HG03520 (cell line): ENCODE measurements around the gene AIF1L.

Source experiments
- ATAC-seq: cut with Tn5 transposase; IDR thresholded peaks from one replicate; pipeline ENCODE4 v1.9.1; 2021; ENCODE audit warnings: mild to moderate bottlenecking, moderate library complexity; ENCODE audit not compliant: unreplicated experiment

AIF1L gene

GRCh38 chr9:131076347-131077195 is 19.8 kb upstream of the AIF1L start:
- ATAC-seq: no peak

DNA sequence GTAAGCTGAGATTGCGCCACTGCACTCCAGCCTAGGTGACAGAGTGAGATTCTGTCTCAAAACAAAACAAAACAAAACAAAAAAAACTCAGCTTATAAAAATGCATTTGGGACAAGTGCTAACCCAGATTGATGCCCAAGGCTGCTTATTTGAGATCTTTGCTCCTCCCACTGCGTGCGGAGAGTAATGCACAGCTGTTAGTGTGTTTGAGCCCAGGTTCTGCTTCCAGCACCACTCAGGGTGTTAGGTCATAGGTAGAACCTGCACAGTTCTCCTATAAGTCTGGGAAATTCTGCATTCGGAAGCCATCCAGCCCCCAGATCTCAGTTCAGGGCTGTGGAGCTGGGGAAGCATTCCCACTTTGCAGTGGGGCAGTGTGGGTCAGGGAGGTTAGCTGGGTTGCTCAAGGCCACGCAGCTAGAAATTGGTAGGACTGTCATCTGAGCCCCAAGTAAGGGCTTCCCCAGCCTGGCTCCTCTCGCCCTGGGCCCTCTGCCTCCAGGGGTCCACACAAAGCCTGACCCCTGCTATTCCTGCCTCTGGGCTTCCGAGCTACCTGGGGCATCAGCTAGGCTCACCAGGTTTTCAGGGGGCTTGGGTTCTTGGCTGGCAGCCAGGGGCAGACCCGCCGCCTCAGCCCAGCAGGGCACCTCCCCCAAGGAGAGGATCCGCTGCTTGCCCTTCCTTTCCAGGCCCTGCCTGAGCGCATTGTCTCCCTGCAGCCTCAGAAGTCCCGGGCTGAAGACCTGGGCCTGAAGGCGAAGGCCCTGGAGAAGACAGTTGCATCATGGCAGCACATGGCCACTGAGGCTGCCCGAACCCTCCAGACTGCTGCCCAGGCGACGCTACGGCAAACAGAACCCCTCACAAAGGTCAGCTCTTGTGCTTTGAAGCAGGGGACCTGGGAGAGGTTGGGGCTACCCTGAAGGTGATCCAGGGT is 17.6 kb upstream of the AIF1L start:
- ATAC-seq: no peak

GRCh38 chr9:131080589-131080988 is 15.7 kb upstream of the AIF1L start:
- no peak for ATAC-seq

- no peak for ATAC-seq
Measured at GRCh38 chr9:131081868-131082267, 14.5 kb upstream of the AIF1L start.

- ATAC-seq: no peak
Measured at GRCh38 chr9:131082774-131083512, 13.4 kb upstream of the AIF1L start.

GRCh38 chr9:131084661-131085369 is 11.5 kb upstream of the AIF1L start:
- no peak for ATAC-seq

DNA sequence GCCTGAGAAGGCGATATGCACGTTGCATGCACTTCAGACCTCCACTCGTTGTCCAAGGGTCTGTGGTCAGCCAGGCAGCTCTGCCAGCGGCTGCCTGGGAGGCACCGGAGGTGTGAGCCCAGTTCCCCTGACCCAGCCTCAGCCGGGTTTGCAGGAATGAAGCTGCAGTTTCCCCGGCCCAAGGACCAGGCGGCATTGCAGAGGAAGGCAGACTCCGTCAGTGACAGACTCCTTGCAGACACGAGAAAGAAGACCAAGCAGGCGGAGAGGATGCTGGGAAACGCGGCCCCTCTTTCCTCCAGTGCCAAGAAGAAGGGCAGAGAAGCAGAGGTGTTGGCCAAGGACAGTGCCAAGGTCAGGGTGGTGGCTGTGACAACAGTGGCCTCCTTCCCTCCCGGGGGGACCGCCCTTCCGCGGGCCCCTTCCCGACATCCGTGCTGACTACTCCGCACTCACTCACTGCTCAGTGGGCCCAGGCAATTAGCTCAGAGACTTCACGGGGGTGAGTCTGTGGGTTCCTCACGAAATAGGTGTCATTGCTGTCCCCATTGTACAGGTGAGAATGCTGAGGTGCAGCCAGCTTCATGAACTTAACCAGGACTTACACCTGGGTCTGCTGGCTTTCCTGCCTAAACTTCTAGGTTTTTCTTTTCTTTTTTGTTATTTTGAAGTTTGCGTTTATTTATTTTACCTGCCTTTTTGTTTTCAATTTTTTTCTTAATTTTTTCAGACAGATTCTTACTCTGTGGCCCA is 10.8 kb upstream of the AIF1L start:
- no peak for ATAC-seq

GRCh38 chr9:131087354-131087893 is 8.9 kb upstream of the AIF1L start:
- no peak for ATAC-seq

- no peak for ATAC-seq
Measured at GRCh38 chr9:131090025-131090787, 6.1 kb upstream of the AIF1L start.

GRCh38 chr9:131091352-131091992 is 4.9 kb upstream of the AIF1L start:
- ATAC-seq: no peak

DNA sequence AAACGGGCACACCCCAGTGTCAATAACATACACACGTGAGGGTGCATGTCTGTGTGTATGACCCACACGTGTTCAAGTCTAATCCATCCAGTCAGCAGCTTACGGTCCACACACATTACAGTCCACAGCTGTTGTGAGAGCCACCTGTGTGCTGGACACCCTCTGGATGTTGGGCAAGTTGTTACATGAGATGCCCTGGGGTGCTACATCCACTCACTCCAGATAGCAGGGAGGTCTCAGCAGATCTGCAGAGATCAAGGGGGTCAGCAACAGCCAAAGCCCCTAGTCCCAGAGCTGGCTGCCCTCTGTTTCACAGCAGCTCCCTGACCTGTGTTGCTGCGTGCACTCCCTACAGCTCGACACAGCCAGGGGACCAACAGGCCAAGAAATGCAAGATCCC is 4.3 kb upstream of the AIF1L start:
- no peak for ATAC-seq

- no peak for ATAC-seq
Measured at GRCh38 chr9:131092548-131093440, 3.5 kb upstream of the AIF1L start.

- ATAC-seq: no peak
Measured at GRCh38 chr9:131094015-131094414, 2.3 kb upstream of the AIF1L start.

DNA sequence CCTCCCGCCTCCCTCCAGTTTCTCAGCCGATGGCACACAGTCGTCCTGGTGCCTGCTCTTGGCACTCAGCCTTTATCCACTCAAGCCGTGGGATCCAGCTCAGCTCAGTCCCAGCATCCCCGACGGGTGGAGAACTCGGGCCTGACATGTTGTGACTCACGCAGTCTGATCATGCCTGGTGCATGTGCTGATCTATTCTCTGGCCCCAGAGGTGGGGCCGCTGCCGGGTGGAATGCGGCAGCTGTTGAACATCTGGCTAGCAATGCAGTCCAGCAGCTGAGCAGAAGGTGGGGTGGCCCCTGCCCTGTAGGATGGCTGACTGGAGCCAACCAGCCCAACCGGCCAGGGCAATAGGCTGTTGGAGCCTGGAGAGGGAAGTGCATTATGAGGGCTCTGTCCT is 1.7 kb upstream of the AIF1L start:
- no peak for ATAC-seq

- ATAC-seq: no peak
Measured at GRCh38 chr9:131095666-131096268, 564 bp upstream of the AIF1L start.

DNA sequence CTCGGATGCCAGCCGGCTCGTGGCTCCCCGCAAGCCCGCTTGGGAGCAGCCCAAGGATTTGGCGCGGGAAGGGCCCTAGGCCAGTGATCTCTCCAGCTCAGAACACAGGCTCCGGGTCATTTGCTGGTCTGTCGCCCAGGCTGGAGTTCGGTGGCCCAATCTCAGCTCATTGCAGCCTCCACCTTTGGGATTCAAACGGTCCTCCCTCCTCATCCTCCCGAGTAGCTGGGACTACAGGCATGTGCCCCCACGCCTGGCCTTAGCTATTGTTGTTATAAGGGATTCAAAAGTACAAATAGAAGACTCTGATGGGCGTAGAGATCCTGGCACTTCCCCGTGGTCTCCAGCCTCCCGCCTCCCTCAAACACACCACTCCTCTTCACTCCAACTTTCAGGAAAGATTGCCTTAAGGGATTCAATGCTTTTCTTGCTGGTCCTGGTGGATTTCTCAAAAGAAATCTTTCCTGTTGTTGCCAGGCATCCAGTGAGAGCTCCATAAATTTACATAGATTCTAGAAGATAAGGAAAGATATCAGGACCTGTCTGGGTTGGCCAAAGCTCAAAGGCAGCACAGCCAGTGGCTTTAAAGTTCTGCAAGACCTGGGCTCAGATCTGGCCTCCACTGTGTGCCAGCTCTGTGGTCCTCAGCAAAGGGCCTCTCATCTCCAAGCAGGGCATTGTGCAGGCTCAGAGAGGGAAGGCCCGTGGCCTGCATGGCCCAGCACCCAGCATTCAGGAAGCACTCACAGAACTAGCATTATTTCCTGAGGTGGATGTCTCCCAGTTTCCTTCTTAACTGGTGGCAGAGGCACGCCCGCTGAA is 1.0 kb downstream of the AIF1L start:
- no peak for ATAC-seq
